ENCODE results near the gene AP3M1.

DNA sequence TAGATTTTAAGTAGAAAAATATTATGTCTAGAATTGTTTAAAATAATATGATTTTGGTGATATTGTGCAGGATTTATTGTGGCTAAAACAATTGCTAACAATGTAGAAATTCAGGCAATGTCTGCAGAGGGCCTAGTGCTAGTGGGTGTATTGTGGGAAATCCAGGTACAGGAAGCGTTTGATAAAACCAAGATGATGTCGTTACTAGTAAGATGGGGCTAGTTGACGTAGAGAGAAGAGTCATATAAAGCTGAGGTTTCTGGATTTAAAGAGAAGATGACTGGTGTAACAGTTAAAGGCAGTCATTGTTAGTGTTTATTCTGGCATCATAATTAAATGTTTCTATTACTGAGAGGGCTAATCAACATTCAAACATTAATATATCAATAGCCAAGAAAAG is 43.9 kb upstream of the AP3M1 start:
- no peak for TF ChIP-seq EZH2 (IDR thresholded peaks at IDR 0.05; ENCODE audit: borderline replicate concordance, low read depth, low read length, poor library complexity, severe bottlenecking)
- TF ChIP-seq, protein P1, sequence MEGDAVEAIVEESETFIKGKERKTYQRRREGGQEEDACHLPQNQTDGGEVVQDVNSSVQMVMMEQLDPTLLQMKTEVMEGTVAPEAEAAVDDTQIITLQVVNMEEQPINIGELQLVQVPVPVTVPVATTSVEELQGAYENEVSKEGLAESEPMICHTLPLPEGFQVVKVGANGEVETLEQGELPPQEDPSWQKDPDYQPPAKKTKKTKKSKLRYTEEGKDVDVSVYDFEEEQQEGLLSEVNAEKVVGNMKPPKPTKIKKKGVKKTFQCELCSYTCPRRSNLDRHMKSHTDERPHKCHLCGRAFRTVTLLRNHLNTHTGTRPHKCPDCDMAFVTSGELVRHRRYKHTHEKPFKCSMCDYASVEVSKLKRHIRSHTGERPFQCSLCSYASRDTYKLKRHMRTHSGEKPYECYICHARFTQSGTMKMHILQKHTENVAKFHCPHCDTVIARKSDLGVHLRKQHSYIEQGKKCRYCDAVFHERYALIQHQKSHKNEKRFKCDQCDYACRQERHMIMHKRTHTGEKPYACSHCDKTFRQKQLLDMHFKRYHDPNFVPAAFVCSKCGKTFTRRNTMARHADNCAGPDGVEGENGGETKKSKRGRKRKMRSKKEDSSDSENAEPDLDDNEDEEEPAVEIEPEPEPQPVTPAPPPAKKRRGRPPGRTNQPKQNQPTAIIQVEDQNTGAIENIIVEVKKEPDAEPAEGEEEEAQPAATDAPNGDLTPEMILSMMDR (conservative IDR thresholded peaks at IDR 0.05; ENCODE audit: low read depth, low read length) = no peak

Data from A673 (cell line).